ENCODE data around the gene RRP12. TPM values are rescaled to one million over a fixed set of nuclear protein-coding genes. Genes with fewer than 3 reads are reported as not detected.

The RRP12 gene
- total and polyA plus RNA-seq, 4 experiments from 2014 or later, result 6.3 to 20.0 (median 12.9) TPM

- Histone ChIP-seq H3K4me3 (ENCODE audit: low read length in 2 of 2) (peak overlapping the region; percentile 71), H3K9me3 (ENCODE audit: control insufficient read depth in 1 of 2, low read length in 2 of 2) (no peaks in the 10 kb centered on the region), H3K36me3 (ENCODE audit: insufficient read depth, low read length) (no peaks in the 10 kb centered on the region), H3K27me3 (ENCODE audit: insufficient read depth, low read length) (no peaks in the 10 kb centered on the region), H3K4me1 (ENCODE audit: insufficient read depth, low read length) (peaks cover 15% of the 10 kb centered on the region), H3K27ac (ENCODE audit: low read depth, low read length) (peak overlapping the region; percentile 88)
- Mint-ChIP-seq H3K4me3 (peak overlapping the region; percentile 95 to 99 (median 96)), H3K9me3 (no peaks in the 10 kb centered on the region), H3K27ac (peak overlapping the region; percentile 94 to 99 (median 99)), H3K4me1 (peaks cover 11 to 23% (median 15%) of the 10 kb centered on the region in 4 donors), H3K36me3 (peaks cover 0 to 10% of the 10 kb centered on the region in 2 donors), H3K27me3 (no peaks in the 10 kb centered on the region)
- ChIA-PET POLR2A (ENCODE audit: partially characterized antibody) (interaction anchor here (0.8 to 2.2 kb wide), 17 partner anchors 9 to 240 kb away, joined by 3 to 28 read pairs (median 4); partner anchors contain the start of genes ARHGAP19, FRAT1, FRAT2 and UBTD1), CTCF (ENCODE audit: partially characterized antibody) (interaction anchor here (0.9 to 4.9 kb wide), 13 partner anchors 12 to 127 kb away, joined by 3 to 40 read pairs (median 6); partner anchors contain the start of gene FRAT1)
- no peak for DNase-seq
- intact Hi-C loops (cut with micrococcal nuclease), result loop anchor here (1.0 to 2.0 kb wide), 7 partner anchors 25 to 239 kb away; partner anchors contain the start of genes ARHGAP19, EXOSC1, FRAT1 and FRAT2
These were observed 347 bp upstream of the RRP12 start for GRCh38 chr10:97401455-97401919.

GRCh38 chr10:97399843-97400545 lies 1.1 kb downstream of the RRP12 start:
- Mint-ChIP-seq H3K27ac (peak overlapping the region; percentile 94 to 99 (median 99)), H3K9me3 (no peaks in the 10 kb centered on the region), H3K36me3 (peaks cover 6 to 18% of the 10 kb centered on the region in 2 donors), H3K4me1 (peaks cover 11 to 23% (median 15%) of the 10 kb centered on the region in 4 donors), H3K27me3 (no peaks in the 10 kb centered on the region), H3K4me3 (peak overlapping the region; percentile 95 to 99 (median 96))
- H3K27me3 ChIP-seq (ENCODE audit: insufficient read depth, low read length), result no peaks in the 10 kb centered on the region
- H3K36me3 ChIP-seq (ENCODE audit: insufficient read depth, low read length), result no peaks in the 10 kb centered on the region
- peak overlapping the region; percentile 71 for H3K4me3 ChIP-seq (ENCODE audit: low read length in 2 of 2)
- intact Hi-C loops (cut with micrococcal nuclease), result loop anchor here (2.0 kb wide), 2 partner anchors 81 to 241 kb away; partner anchors contain the start of genes FRAT1 and PI4K2A
- peak; percentile 42 to 83 (median 51) for DNase-seq
- ChIA-PET POLR2A (ENCODE audit: partially characterized antibody) (interaction anchor here (0.6 to 2.2 kb wide), 4 partner anchors 24 to 180 kb away, joined by 3 to 28 read pairs (median 18); partner anchors contain the start of genes FRAT1 and FRAT2), CTCF (ENCODE audit: partially characterized antibody) (interaction anchor here (0.8 to 2.5 kb wide), 6 partner anchors 9 to 121 kb away, joined by 3 to 17 read pairs (median 6); partner anchors contain the start of gene FRAT1)
- H3K9me3 ChIP-seq (ENCODE audit: control insufficient read depth in 1 of 2, low read length in 2 of 2), result no peaks in the 10 kb centered on the region
- H3K27ac ChIP-seq (ENCODE audit: low read depth, low read length), result peak overlapping the region; percentile 88
- peaks cover 15% of the 10 kb centered on the region for H3K4me1 ChIP-seq (ENCODE audit: insufficient read depth, low read length)

GRCh38 chr10:97396056-97396455 lies 5.1 kb downstream of the RRP12 start:
- Mint-ChIP-seq H3K4me1 (peaks cover 6 to 13% (median 10%) of the 10 kb centered on the region in 4 donors), H3K36me3 (peaks cover 18 to 29% of the 10 kb centered on the region in 2 donors), H3K27me3 (no peaks in the 10 kb centered on the region), H3K27ac (peak overlapping the region in 1 of 7 donors; percentile 10), H3K4me3 (no peak overlapping the region), H3K9me3 (no peaks in the 10 kb centered on the region)
- peaks cover 10% of the 10 kb centered on the region for H3K4me1 ChIP-seq (ENCODE audit: insufficient read depth, low read length)
- no peaks in the 10 kb centered on the region for H3K27me3 ChIP-seq (ENCODE audit: insufficient read depth, low read length)
- no peak for DNase-seq
- no peak overlapping the region for H3K27ac ChIP-seq (ENCODE audit: low read depth, low read length)
- peaks cover 6% of the 10 kb centered on the region for H3K36me3 ChIP-seq (ENCODE audit: insufficient read depth, low read length)
- POLR2A ChIA-PET (ENCODE audit: partially characterized antibody), result no interaction called here
- no peaks in the 10 kb centered on the region for H3K9me3 ChIP-seq (ENCODE audit: control insufficient read depth in 1 of 2, low read length in 2 of 2)
- CTCF ChIA-PET (ENCODE audit: partially characterized antibody), result interaction anchor here (0.7 kb wide), 1 partner anchor 189 kb away, joined by 3 read pairs; no protein-coding TSS in a partner anchor
- no peak overlapping the region for H3K4me3 ChIP-seq (ENCODE audit: low read length in 2 of 2)
- intact Hi-C loops (cut with micrococcal nuclease), result no loop called here

- no peak overlapping the region for H3K4me3 ChIP-seq (ENCODE audit: low read length in 2 of 2)
- ChIA-PET CTCF (ENCODE audit: partially characterized antibody) (no interaction called here), POLR2A (ENCODE audit: partially characterized antibody) (interaction anchor here (0.9 kb wide), 1 partner anchor 8 kb away, joined by 3 read pairs; the partner anchor contains the start of gene RRP12)
- H3K36me3 Mint-ChIP-seq, result peaks cover 32 to 45% of the 10 kb centered on the region in 2 donors
- H3K4me1 ChIP-seq (ENCODE audit: insufficient read depth, low read length), result no peaks in the 10 kb centered on the region
- intact Hi-C loops (cut with micrococcal nuclease), result no loop called here
- H3K27me3 ChIP-seq (ENCODE audit: insufficient read depth, low read length), result no peaks in the 10 kb centered on the region
- peaks cover 17% of the 10 kb centered on the region for H3K36me3 ChIP-seq (ENCODE audit: insufficient read depth, low read length)
- no peak for DNase-seq
- no peaks in the 10 kb centered on the region for H3K4me1 Mint-ChIP-seq
- no peaks in the 10 kb centered on the region for H3K27me3 Mint-ChIP-seq
- H3K9me3 Mint-ChIP-seq, result peaks cover 0 to 3% (median 0%) of the 10 kb centered on the region in 8 donors
- H3K27ac ChIP-seq (ENCODE audit: low read depth, low read length), result no peak overlapping the region
- H3K4me3 Mint-ChIP-seq, result no peak overlapping the region
- no peaks in the 10 kb centered on the region for H3K9me3 ChIP-seq (ENCODE audit: control insufficient read depth in 1 of 2, low read length in 2 of 2)
- peak overlapping the region in 2 of 7 donors; percentile 27 to 29 for H3K27ac Mint-ChIP-seq
These were observed 8.0 kb downstream of the RRP12 start for GRCh38 chr10:97393034-97393573.

- CTCF ChIA-PET (ENCODE audit: partially characterized antibody), result no interaction called here
- Histone ChIP-seq H3K27ac (ENCODE audit: low read depth, low read length) (no peak overlapping the region), H3K27me3 (ENCODE audit: insufficient read depth, low read length) (no peaks in the 10 kb centered on the region), H3K4me3 (ENCODE audit: low read length in 2 of 2) (no peak overlapping the region), H3K9me3 (ENCODE audit: control insufficient read depth in 1 of 2, low read length in 2 of 2) (no peaks in the 10 kb centered on the region), H3K36me3 (ENCODE audit: insufficient read depth, low read length) (peaks cover 26% of the 10 kb centered on the region), H3K4me1 (ENCODE audit: insufficient read depth, low read length) (no peaks in the 10 kb centered on the region)
- Mint-ChIP-seq H3K27ac (peak overlapping the region in 1 of 7 donors; percentile 22), H3K4me1 (no peaks in the 10 kb centered on the region), H3K9me3 (peaks cover 0 to 3% (median 0%) of the 10 kb centered on the region in 8 donors), H3K4me3 (no peak overlapping the region), H3K27me3 (no peaks in the 10 kb centered on the region), H3K36me3 (peaks cover 26 to 50% of the 10 kb centered on the region in 2 donors)
- POLR2A ChIA-PET (ENCODE audit: partially characterized antibody), result no interaction called here
- DNase-seq, result no peak
- intact Hi-C loops (cut with micrococcal nuclease), result no loop called here
These were observed 11.0 kb downstream of the RRP12 start for GRCh38 chr10:97390091-97390490.

- Mint-ChIP-seq H3K36me3 (peaks cover 17 to 43% of the 10 kb centered on the region in 2 donors), H3K4me1 (no peaks in the 10 kb centered on the region), H3K4me3 (no peak overlapping the region), H3K9me3 (peaks cover 0 to 3% (median 0%) of the 10 kb centered on the region in 8 donors), H3K27ac (no peak overlapping the region), H3K27me3 (no peaks in the 10 kb centered on the region)
- H3K4me1 ChIP-seq (ENCODE audit: insufficient read depth, low read length), result no peaks in the 10 kb centered on the region
- DNase-seq, result no peak
- intact Hi-C loops (cut with micrococcal nuclease), result no loop called here
- H3K9me3 ChIP-seq (ENCODE audit: control insufficient read depth in 1 of 2, low read length in 2 of 2), result no peaks in the 10 kb centered on the region
- peaks cover 20% of the 10 kb centered on the region for H3K36me3 ChIP-seq (ENCODE audit: insufficient read depth, low read length)
- H3K4me3 ChIP-seq (ENCODE audit: low read length in 2 of 2), result no peak overlapping the region
- no peaks in the 10 kb centered on the region for H3K27me3 ChIP-seq (ENCODE audit: insufficient read depth, low read length)
- ChIA-PET POLR2A (ENCODE audit: partially characterized antibody) (no interaction called here), CTCF (ENCODE audit: partially characterized antibody) (interaction anchor here (1.0 to 1.1 kb wide), 2 partner anchors 31 to 109 kb away, joined by 3 read pairs; no protein-coding TSS in a partner anchor)
- H3K27ac ChIP-seq (ENCODE audit: low read depth, low read length), result no peak overlapping the region
These were observed 13.0 kb downstream of the RRP12 start for GRCh38 chr10:97388152-97388551.

GRCh38 chr10:97385565-97385964 lies 15.6 kb downstream of the RRP12 start:
- no peak overlapping the region for H3K4me3 ChIP-seq (ENCODE audit: low read length in 2 of 2)
- DNase-seq, result no peak
- H3K9me3 ChIP-seq (ENCODE audit: control insufficient read depth in 1 of 2, low read length in 2 of 2), result no peaks in the 10 kb centered on the region
- ChIA-PET CTCF (ENCODE audit: partially characterized antibody) (interaction anchor here (0.7 kb wide), 1 partner anchor 108 kb away, joined by 3 read pairs; no protein-coding TSS in a partner anchor), POLR2A (ENCODE audit: partially characterized antibody) (no interaction called here)
- no peaks in the 10 kb centered on the region for H3K27me3 ChIP-seq (ENCODE audit: insufficient read depth, low read length)
- H3K27ac ChIP-seq (ENCODE audit: low read depth, low read length), result no peak overlapping the region
- H3K4me1 Mint-ChIP-seq, result no peaks in the 10 kb centered on the region
- H3K27ac Mint-ChIP-seq, result peak overlapping the region in 1 of 7 donors; percentile 46
- peaks cover 19% of the 10 kb centered on the region for H3K36me3 ChIP-seq (ENCODE audit: insufficient read depth, low read length)
- H3K27me3 Mint-ChIP-seq, result no peaks in the 10 kb centered on the region
- H3K36me3 Mint-ChIP-seq, result peaks cover 16 to 51% of the 10 kb centered on the region in 2 donors
- H3K4me3 Mint-ChIP-seq, result no peak overlapping the region
- intact Hi-C loops (cut with micrococcal nuclease), result no loop called here
- H3K4me1 ChIP-seq (ENCODE audit: insufficient read depth, low read length), result no peaks in the 10 kb centered on the region
- H3K9me3 Mint-ChIP-seq, result peaks cover 0 to 3% (median 0%) of the 10 kb centered on the region in 8 donors

All from CD4-positive, alpha-beta memory T cell (primary cell).